K562 (cell line): ENCODE results near the gene ADPRHL1. TPM values are rescaled to one million over a fixed set of nuclear protein-coding genes. Genes with fewer than 3 reads are reported as not detected.
"Not testable (repeated sequence)": the region's sequence is repeated elsewhere in the genome, so short reads cannot be mapped to it uniquely, and the experiment has no call there.

ENCODE experiments used
- ATAC-seq: fragments of 200-7000 bp; cut with Tn5 transposase; 3 replicates; pipeline ENCODE4 v1.9.1; 2020; ENCODE audit warnings: moderate library complexity
- BruUV-seq: library from RNA; stranded (reverse); fragments of 400-500 nt; replicated peaks from 2 replicates; lab custom pipeline; 2021; lab: Mats Ljungman, UMichigan
- CTCF ChIA-PET: fragments of 300-600 bp; formaldehyde crosslinking; extraction: SDS; loops from one replicate; lab custom pipeline; 2021; ENCODE audit warnings: low intra/inter-chr PET ratio; lab: Yijun Ruan, JAX
- POLR2A ChIA-PET: fragments of 300-600, 350-650 bp; sonication (Branson Sonifier 250); formaldehyde crosslinking; extraction: SDS; loops from one replicate; lab custom pipeline; 2021; ENCODE audit warnings: antibody characterized with exemption, inconsistent platforms; lab: Yijun Ruan, JAX
- DNase-seq, 4 experiments: peaks; one replicate each; pipeline versions ENCODE4 v3.0.0 to v3.0.0-alpha.2; 2011 to 2018; ENCODE audit warnings: low spot score in 3 of 4, mixed read lengths in 3 of 4; ENCODE audit errors: extremely low read depth in 1 of 4
- FAIRE-seq: peaks from 2 replicates; lab custom pipeline; 2011; peaks lifted over from hg19 to GRCh38; lab: Jason Lieb, UNC
- H2AFZ ChIP-seq: 2 replicates; pipeline ENCODE4 v1.6.0; 2011; ENCODE audit warnings: low read depth, low read length, control low read depth, inconsistent platforms
- H3K27ac ChIP-seq: fragments of 200-600 bp; 3 replicates; pipeline ENCODE4 v1.8.0; 2011; ENCODE audit warnings: low read depth, mild to moderate bottlenecking, control low read depth, inconsistent platforms, low read length, moderate library complexity, mixed read lengths; ENCODE audit errors: extremely low read depth
- H3K27me3 ChIP-seq, 2 experiments: fragments of 300-600 bp in 1 of 2; 2 replicates in 1 of 2; 3 replicates in 1 of 2; pipeline versions ENCODE4 v1.6.0 to v1.8.0; 2011; ENCODE audit warnings: inconsistent platforms in 2 of 2, low read length in 2 of 2, mild to moderate bottlenecking in 1 of 2, mixed read lengths in 1 of 2, moderate library complexity in 1 of 2; ENCODE audit not compliant: control insufficient read depth in 2 of 2, insufficient read depth in 2 of 2
- H3K36me3 ChIP-seq: fragments of 300-600 bp; 3 replicates; pipeline ENCODE4 v1.8.0; 2011; ENCODE audit warnings: mild to moderate bottlenecking, low read length, inconsistent platforms; ENCODE audit not compliant: control insufficient read depth, insufficient read depth
- H3K4me1 ChIP-seq, 2 experiments: fragments of 200-600 bp in 1 of 2; replicated peaks in 1 of 2; 2 replicates in 1 of 2; 3 replicates in 1 of 2; pipeline versions ENCODE4 v1.5.1 to v1.8.0; 2011; ENCODE audit warnings: inconsistent platforms in 2 of 2, low read length in 2 of 2, mild to moderate bottlenecking in 1 of 2, mixed read lengths in 1 of 2, moderate library complexity in 1 of 2; ENCODE audit not compliant: control insufficient read depth in 2 of 2, insufficient read depth in 2 of 2
- H3K4me2 ChIP-seq: 2 replicates; pipeline ENCODE4 v1.6.1; 2011; ENCODE audit warnings: low read length, control low read depth, inconsistent platforms, mixed read lengths; ENCODE audit not compliant: insufficient read depth
- H3K4me3 ChIP-seq: fragments of 200-600 bp; sonication (generic), shearing (Covaris generic); 2 replicates; pipeline ENCODE4 v1.5.1; 2016; ENCODE audit warnings: control low read depth, inconsistent platforms
- H3K79me2 ChIP-seq: fragments of 200-600 bp; 3 replicates; pipeline ENCODE4 v1.8.0; 2011; ENCODE audit warnings: low read length, inconsistent platforms; ENCODE audit not compliant: control insufficient read depth, insufficient read depth
- H3K9ac ChIP-seq, 2 experiments: 2 replicates each; pipeline versions ENCODE4 v1.6.0 to v1.6.1; 2011; ENCODE audit warnings: low read depth in 2 of 2, low read length in 2 of 2, control low read depth in 1 of 2, inconsistent platforms in 1 of 2, mild to moderate bottlenecking in 1 of 2, mixed read lengths in 1 of 2; ENCODE audit not compliant: insufficient read depth in 1 of 2
- H3K9me1 ChIP-seq: one replicate; pipeline ENCODE4 v1.6.0; 2011; ENCODE audit warnings: inconsistent platforms, mild to moderate bottlenecking, low read length, moderate library complexity; ENCODE audit not compliant: control insufficient read depth, insufficient read depth
- H3K9me3 ChIP-seq: replicated peaks from 2 replicates; pipeline ENCODE4 v1.5.1; 2011; ENCODE audit warnings: low read depth, low read length, inconsistent platforms; ENCODE audit not compliant: control insufficient read depth, insufficient read depth
- H4K20me1 ChIP-seq: replicated peaks from 2 replicates; pipeline ENCODE4 v1.6.1; 2011; ENCODE audit warnings: low read length, inconsistent platforms, mixed read lengths; ENCODE audit not compliant: control insufficient read depth, insufficient read depth
- BCOR ChIP-seq: fragments of 450-650 bp; IDR thresholded peaks from 2 replicates; pipeline ENCODE4 v1.6.1; 2016
- SIX5 ChIP-seq, 2 experiments: IDR thresholded peaks; 2 replicates each; pipeline ENCODE4 v1.6.1; 2011; ENCODE audit warnings: low read length in 2 of 2, borderline replicate concordance in 1 of 2, low read depth in 1 of 2, mild to moderate bottlenecking in 1 of 2, moderate library complexity in 1 of 2; ENCODE audit not compliant: insufficient read depth in 1 of 2
- WGBS: fragments of 100-300 bp; shearing (Covaris generic); methylation state at CpG from one replicate; pipeline ENCODE4 v1.1.6; 2016; ENCODE audit warnings: low coverage, mixed read lengths; ENCODE audit not compliant: insufficient coverage; ENCODE audit errors: missing lambda C conversion rate; 5-methylcytosine and 5-hydroxymethylcytosine counted together
- in situ Hi-C: fragments of 300-500 bp; cut with MboI; formaldehyde crosslinking; loops from 4 replicates; pipeline ENCODE4 v1.15.0; 2018; ENCODE audit warnings: inconsistent platforms, mixed read lengths
- intact Hi-C: fragments of 100-400 bp; cut with micrococcal nuclease; formaldehyde crosslinking; loops from 2 replicates; pipeline ENCODE4 v1.14.2; 2022
- polyA plus RNA-seq, 8 experiments: library from polyadenylated mRNA; depleted of rRNA in 4 of 8; stranded (reverse) in 5 of 8; unstranded in 3 of 8; fragments of >200 nt; fragmentation: Nextera tagmentation in 2 of 8; fragmentation: Illumina TruSeq in 1 of 8; extraction: Ambion mirVana in 2 of 8; extraction: Trizol in 1 of 8; gene quantifications; 2 replicates each; pipeline versions ENCODE4 v1.2.1 to v1.2.3, GENCODE V29; 2011 to 2014; ENCODE audit warnings: inconsistent platforms in 1 of 8, missing spikeins in 1 of 8
- total RNA-seq, 7 experiments: library from RNA; depleted of rRNA in 6 of 7; stranded (reverse); fragments of >200 nt in 6 of 7; fragmentation: Illumina TruSeq in 2 of 7; extraction: Trizol in 2 of 7; gene quantifications; 2 replicates each; pipeline versions ENCODE4 v1.2.1 to v1.2.3, GENCODE V29; 2011 to 2021; ENCODE audit warnings: low replicate concordance in 1 of 7

Gene ADPRHL1
- total and polyA plus RNA-seq, 9 of the 15 experiments (the other 6 are each of a cell fraction or from before 2014, with no cell fraction given): 0.06 to 0.76 (median 0.37) TPM; not detected in 1

DNA sequence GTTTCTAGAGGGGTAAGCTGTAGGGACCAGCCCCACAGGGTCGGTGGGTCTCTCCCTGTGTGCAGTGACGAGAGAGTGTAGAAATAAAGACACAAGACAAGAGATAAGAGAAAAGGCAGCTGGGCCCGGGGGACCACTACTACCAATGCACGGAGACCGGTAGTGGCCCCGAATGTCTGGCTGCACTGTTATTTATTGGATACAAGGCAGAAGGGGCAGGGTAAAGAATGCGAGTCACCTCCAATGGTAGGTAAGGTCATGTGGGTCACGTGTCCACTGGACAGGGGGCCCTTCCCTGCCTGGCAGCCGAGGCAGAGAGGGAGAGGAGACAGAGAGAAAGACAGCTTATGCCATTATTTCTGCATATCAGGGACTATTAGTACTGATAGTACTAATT lies 2.9 kb downstream of the ADPRHL1 start:
- H3K36me3 ChIP-seq, CTCF ChIA-PET, intact Hi-C loops, H4K20me1 ChIP-seq, BruUV-seq, H3K4me3 ChIP-seq, H2AFZ ChIP-seq, ATAC-seq, FAIRE-seq, H3K9ac ChIP-seq, H3K4me2 ChIP-seq, H3K9me3 ChIP-seq, H3K9me1 ChIP-seq, in situ Hi-C loops, DNase-seq, H3K27me3 ChIP-seq, H3K79me2 ChIP-seq, H3K27ac ChIP-seq: not testable (repeated sequence)
- H3K4me1 ChIP-seq: peaks cover 5 to 22% of the 10 kb centered on the region in 2 experiments; a peak in 4 of 5 replicates
- POLR2A ChIA-PET: interaction anchor here (1.5 kb wide), 1 partner anchor 36 kb away, joined by 4 read pairs; no protein-coding TSS in a partner anchor
- WGBS: 57% methylated on average over 8 of the region's 9 CpGs

DNA sequence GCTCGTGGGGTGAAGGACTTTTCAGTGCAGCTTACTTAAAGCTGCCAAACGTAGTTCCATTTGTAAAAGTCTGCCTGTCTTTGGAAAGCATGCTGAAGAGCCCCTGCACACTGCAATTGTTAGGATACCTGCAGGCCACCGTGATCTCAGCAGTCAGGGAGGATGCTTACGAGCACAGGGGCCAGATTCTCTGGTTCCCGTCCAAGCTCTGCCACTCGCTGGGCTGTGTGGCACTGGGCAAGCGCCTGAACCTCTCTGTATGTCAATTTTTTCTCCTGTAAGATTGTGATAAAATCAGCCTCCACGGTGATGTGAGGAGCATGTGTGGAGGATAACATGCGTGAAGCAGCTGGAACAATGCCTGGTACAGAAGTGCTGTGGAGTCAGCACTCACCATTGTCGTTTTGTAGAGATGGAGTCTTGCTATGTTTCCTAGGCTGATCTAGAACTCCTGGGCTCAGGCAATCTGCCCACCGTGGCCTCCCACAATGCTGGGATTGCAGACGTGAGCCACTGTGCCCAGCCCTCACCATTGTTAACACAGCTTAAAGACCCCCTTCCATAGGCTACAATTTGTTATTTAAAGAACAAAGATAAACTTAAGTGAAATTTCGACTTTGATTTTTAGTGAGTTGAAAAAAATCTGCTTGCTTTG lies 3.5 kb downstream of the ADPRHL1 start:
- H3K9me3 ChIP-seq: no peaks in the 10 kb centered on the region
- in situ Hi-C loops: no loop called here
- intact Hi-C loops: loop anchor here (5.0 kb wide), 1 partner anchor 508 kb away; no protein-coding TSS in a partner anchor
- peak in 1 of 4 experiments; percentile 5 for DNase-seq
- no peaks in the 10 kb centered on the region for H3K9me1 ChIP-seq
- TF ChIP-seq BCOR: 0 out of 2 replicates have a peak, but pooled peaks have one; percentile 30
- no peak for TF ChIP-seq SIX5 (IDR thresholded peaks at IDR 0.05; ENCODE audit: borderline replicate concordance in 1 of 2, insufficient read depth in 1 of 2, low read depth in 1 of 2, low read length in 2 of 2)
- TF ChIP-seq, all 486 proteins: peak for 1
- Histone ChIP-seq H3K27ac (peak overlapping the region; percentile 59), H3K4me3 (peak overlapping the region; percentile 73), H3K4me1 (peaks cover 5 to 28% of the 10 kb centered on the region in 2 experiments; a peak in 4 of 5 replicates), H2AFZ (peak overlapping the region; percentile 99), H3K4me2 (peak overlapping the region; percentile 99), H3K79me2 (peaks cover 6% of the 10 kb centered on the region; the same call in 2 of the 3 replicates), H3K36me3 (no peaks in the 10 kb centered on the region), H3K27me3 (no peaks in the 10 kb centered on the region), H4K20me1 (no peaks in the 10 kb centered on the region), H3K9ac (peak overlapping the region; percentile 74 to 87)
- POLR2A ChIA-PET: no interaction called here
- no peak for ATAC-seq
- CTCF ChIA-PET: no interaction called here
- 21% methylated on average over 13 of the region's 13 CpGs for WGBS
- TSS peak; percentile 94 for BruUV-seq
- no peak for FAIRE-seq
